ENCODE measurements around the gene RALGPS1.
"Not testable (repeated sequence)": the region's sequence is repeated elsewhere in the genome, so short reads cannot be mapped to it uniquely, and the experiment has no call there.

RALGPS1 gene

GRCh38 chr9:127165116-127165515 lies 250.5 kb downstream of the RALGPS1 start:
- DNase-seq: no peak

GRCh38 chr9:127166111-127166510 lies 251.5 kb downstream of the RALGPS1 start:
- DNase-seq: no peak

GRCh38 chr9:127166651-127167524 lies 252.3 kb downstream of the RALGPS1 start:
- DNase-seq: no peak

- no peak for DNase-seq
Observed at GRCh38 chr9:127167560-127168326, 253.2 kb downstream of the RALGPS1 start.

- no peak for DNase-seq
Observed at GRCh38 chr9:127168756-127169574, 254.4 kb downstream of the RALGPS1 start.

GRCh38 chr9:127169575-127169883 lies 254.9 kb downstream of the RALGPS1 start:
- no peak for DNase-seq

- DNase-seq: no peak
Observed at GRCh38 chr9:127170103-127170502, 255.5 kb downstream of the RALGPS1 start.

- DNase-seq: no peak
Observed at GRCh38 chr9:127170652-127171051, 256.1 kb downstream of the RALGPS1 start.

GRCh38 chr9:127171348-127171747 lies 256.8 kb downstream of the RALGPS1 start:
- DNase-seq: not testable (repeated sequence)

- DNase-seq: no peak
Observed at GRCh38 chr9:127172066-127172707, 257.6 kb downstream of the RALGPS1 start.

GRCh38 chr9:127173063-127173462 lies 258.5 kb downstream of the RALGPS1 start:
- no peak for DNase-seq

- no peak for DNase-seq
Observed at GRCh38 chr9:127174386-127175318, 260.1 kb downstream of the RALGPS1 start.

GRCh38 chr9:127175319-127175715 lies 260.7 kb downstream of the RALGPS1 start:
- DNase-seq: no peak

GRCh38 chr9:127175764-127176163 lies 261.2 kb downstream of the RALGPS1 start:
- DNase-seq: no peak

GRCh38 chr9:127176631-127177030 lies 262.0 kb downstream of the RALGPS1 start:
- no peak for DNase-seq

- DNase-seq: no peak
Observed at GRCh38 chr9:127177231-127177630, 262.6 kb downstream of the RALGPS1 start.

GRCh38 chr9:127177665-127178265 lies 263.2 kb downstream of the RALGPS1 start:
- no peak for DNase-seq

- DNase-seq: no peak
Observed at GRCh38 chr9:127178686-127179632, 264.4 kb downstream of the RALGPS1 start.

GRCh38 chr9:127179633-127180441 lies 265.3 kb downstream of the RALGPS1 start:
- DNase-seq: no peak
